Effector CD8-positive, alpha-beta T cell (primary cell): ENCODE results near the gene AUP1.
"Not testable (repeated sequence)": the region's sequence is repeated elsewhere in the genome, so short reads cannot be mapped to it uniquely, and the experiment has no call there.

Source experiments
- DNase-seq: peaks from one replicate; lab custom pipeline; 2025; lab: John Stamatoyannopoulos, UW

The AUP1 gene

GRCh38 chr2:74498500-74499266 lies 30.8 kb downstream of the AUP1 start:
- DNase-seq: no peak

DNA sequence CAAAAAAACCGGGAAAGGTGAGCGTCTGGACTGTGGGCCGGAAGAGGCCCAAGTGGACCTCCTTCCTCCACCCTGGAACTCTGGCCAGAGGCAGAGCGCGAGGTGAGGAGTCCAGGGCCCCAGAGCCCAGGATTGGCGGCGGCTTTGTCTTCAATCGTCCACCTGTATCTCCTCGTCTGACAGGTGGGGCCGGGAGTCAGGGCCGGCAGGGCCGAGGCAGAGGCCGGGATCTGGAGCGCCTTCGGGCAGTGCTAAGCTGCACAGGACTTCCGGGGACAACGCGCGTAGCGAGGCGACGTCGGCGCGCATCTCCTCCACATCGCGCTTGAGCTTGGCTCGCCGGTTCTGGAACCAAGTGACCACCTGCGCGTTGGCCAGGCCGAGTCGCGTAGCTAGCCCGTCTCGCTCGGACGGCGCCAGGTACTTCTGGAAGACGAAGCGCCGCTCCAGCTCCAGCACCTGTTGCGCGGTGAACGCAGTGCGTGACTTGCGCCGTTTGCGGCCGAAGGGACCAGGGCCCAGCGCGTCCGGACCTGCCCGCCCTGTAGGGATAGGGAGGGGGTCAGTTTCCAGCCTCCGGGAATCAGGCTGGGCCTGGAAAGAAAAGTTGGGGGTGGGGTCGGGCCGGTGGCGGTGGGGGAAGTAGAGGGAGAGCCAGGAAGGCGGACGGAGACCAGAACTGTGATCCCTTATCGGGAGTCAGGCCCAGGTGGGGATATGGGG lies 31.6 kb downstream of the AUP1 start:
- no peak for DNase-seq

GRCh38 chr2:74496997-74497776 lies 32.3 kb downstream of the AUP1 start:
- no peak for DNase-seq

GRCh38 chr2:74495440-74495839 lies 34.1 kb downstream of the AUP1 start:
- DNase-seq: no peak

GRCh38 chr2:74493546-74493945 lies 36.0 kb downstream of the AUP1 start:
- DNase-seq: no peak

DNA sequence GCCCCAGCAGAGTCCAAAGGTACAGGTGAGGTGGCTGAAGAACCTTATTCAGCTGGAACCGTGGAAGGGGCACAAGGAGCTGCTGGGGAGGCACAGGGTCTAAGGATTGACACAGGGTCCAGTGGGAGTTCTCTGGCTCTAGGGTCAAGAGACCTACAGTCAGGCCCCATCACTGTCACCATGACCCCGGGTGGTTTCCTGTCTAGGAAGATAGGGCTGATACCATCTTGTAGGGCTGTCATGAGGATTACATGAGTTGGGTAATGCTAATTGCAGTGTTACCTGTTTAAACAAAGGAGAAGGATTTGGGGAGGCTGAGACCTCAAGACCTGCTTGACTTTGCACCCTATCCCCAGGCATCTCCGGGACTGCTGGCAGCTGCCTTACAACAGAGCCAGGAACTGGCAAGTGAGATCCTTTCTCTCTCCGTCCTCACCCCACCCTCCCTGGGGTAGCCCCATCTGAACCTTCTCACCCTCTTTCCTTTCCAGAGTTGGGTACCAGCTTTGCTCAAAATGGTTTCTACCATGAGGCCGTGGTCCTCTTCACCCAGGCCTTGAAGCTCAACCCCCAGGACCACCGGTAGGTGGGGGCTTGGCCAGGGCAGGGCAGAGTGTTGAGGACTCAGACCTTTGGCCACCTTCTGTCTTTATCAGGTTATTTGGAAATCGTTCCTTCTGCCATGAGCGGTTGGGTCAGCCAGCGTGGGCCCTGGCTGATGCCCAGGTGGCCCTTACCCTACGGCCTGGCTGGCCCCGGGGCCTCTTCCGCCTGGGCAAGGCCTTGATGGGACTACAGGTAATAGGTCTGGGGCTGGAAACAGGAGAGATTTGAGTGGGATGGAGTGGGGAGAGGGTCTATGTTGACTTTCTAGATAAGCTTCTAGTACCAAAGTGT lies 37.6 kb downstream of the AUP1 start:
- DNase-seq: no peak

- DNase-seq: no peak
Measured at GRCh38 chr2:74489906-74490305, 39.6 kb downstream of the AUP1 start.

- DNase-seq: no peak
Measured at GRCh38 chr2:74488643-74489481, 40.6 kb downstream of the AUP1 start.

DNA sequence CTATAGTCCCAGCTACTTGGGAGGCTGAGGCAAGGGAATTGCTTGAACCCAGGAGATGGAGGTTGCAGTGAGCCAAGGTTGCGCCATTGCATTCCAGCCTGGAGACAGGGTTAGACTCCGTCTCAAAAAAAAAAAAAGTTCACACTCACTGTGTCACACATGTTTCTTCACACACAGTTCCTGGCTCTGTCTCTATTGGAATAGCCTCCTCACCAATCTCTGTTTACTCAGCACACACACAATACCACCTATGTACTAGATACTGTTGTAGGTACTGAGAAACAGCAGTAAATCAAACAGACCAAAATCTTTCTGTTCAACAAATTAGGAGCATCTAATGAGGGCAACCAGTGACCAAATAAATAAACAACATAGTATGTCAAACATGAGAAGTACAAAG lies 43.4 kb downstream of the AUP1 start:
- DNase-seq: no peak

DNA sequence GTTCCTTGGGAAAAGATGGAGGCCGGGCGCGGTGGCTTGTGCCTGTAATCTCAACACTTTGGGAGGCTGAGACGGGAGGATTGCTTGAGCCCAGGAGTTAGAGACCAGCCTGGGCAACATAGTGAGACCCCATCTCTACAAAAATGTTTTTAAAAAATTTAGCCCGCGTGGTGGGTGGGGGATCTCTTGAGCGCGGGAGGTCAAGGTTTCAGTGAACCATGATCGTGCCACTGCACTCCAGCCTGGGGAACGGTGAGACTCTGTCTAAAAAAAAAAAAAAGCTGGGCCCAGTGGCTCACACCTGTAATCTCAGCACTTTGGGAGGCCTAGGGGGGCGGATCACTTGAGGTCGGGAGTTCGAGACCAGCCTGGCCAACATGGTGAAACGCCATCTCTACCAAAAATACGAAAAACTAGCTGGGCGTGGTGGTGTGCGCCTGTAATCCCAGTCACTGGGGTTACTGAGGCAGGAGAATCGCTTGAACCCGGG lies 45.8 kb downstream of the AUP1 start:
- DNase-seq: not testable (repeated sequence)

DNA sequence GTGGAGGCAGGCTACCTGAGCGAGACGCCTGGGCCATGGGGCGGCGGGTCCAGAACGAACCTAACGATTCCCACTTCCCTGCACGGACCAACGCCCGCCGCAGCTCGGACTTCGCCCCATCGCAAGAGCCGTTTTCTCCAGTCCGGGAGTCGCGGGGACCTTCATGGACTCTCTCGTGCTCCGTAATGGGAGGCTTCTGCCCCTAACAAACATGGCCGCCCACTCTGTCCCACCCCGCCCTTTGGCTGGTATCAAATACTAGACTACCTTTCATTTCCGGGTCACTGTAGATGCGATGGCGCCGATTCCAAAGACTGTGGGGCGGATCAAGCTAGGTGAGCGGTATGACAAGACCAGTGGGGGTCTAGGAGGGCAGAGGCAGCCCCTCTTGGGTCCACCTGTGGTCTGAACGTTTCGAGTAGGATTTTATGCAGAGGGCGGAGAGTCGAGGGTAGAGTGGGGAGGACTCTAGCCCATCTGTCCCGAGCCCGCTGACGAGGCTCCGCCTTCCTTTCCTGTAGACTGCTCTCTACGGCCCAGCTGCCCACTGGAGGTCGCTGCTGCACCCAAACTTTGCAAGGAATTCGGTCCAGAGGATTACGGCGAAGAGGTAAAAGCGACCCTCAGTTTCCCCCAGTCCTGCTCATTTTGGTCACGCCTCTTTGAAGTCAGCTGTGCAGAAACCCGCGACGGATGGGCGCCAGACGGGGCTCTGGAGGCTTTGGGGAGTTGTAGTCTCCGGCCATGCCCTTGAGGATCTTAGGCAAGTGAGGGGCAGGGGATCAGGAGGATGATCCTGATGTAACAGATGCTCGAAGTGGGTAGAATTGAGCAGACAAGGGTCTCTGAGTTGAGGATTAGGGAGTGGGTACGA lies 46.5 kb downstream of the AUP1 start, which contains the start of the genes CCDC142 and TTC31:
TSS of gene CCDC142 (minus strand) at position 198 of the 874 bp plus-strand sequence. CDS start at position 37, 161 bp downstream.
TSS of gene TTC31 (plus strand) at position 281 of the 874 bp plus-strand sequence. CDS start at position 296, 15 bp downstream.
- DNase-seq: peak; percentile 87

- peak; percentile 43 for DNase-seq
Measured at GRCh38 chr2:74481961-74482800, 47.3 kb downstream of the AUP1 start.

- DNase-seq: no peak
Measured at GRCh38 chr2:74481431-74481830, 48.1 kb downstream of the AUP1 start.
